ENCODE results near the gene ZSCAN5B.
"Not testable (repeated sequence)": the region's sequence is repeated elsewhere in the genome, so short reads cannot be mapped to it uniquely, and the experiment has no call there.

Gene ZSCAN5B

GRCh38 chr19:56159622-56160271, 37.8 kb downstream of the ZSCAN5B start:
- H3K36me3 ChIP-seq (ENCODE audit: control insufficient read depth in 1 of 2, insufficient read depth in 2 of 2, low read length in 2 of 2), result peaks cover 16 to 36% of the 10 kb centered on the region in 2 donors

GRCh38 chr19:56159009-56159559, 38.5 kb downstream of the ZSCAN5B start:
- Histone ChIP-seq H3K4me3 (ENCODE audit: low read depth in 1 of 2, low read length in 2 of 2) (no peak overlapping the region), H3K4me1 (ENCODE audit: control insufficient read depth in 1 of 2, insufficient read depth in 2 of 2, low read length in 2 of 2) (peaks cover 0 to 6% of the 10 kb centered on the region in 2 donors), H3K27me3 (ENCODE audit: control insufficient read depth in 1 of 2, insufficient read depth in 2 of 2, low read length in 2 of 2) (no peaks in the 10 kb centered on the region), H3K27ac (ENCODE audit: low read depth, low read length) (no peak overlapping the region), H3K36me3 (ENCODE audit: control insufficient read depth in 1 of 2, insufficient read depth in 2 of 2, low read length in 2 of 2) (peaks cover 16 to 36% of the 10 kb centered on the region in 2 donors), H3K9ac (ENCODE audit: low read depth in 1 of 2, low read length in 2 of 2) (no peak overlapping the region), H3K9me3 (ENCODE audit: control insufficient read depth in 1 of 2, low read length in 2 of 2) (no peaks in the 10 kb centered on the region)

More at GRCh38 chr19:56159622-56160271, 37.8 kb downstream of the ZSCAN5B start:
- peaks cover 0 to 6% of the 10 kb centered on the region in 2 donors for H3K4me1 ChIP-seq (ENCODE audit: control insufficient read depth in 1 of 2, insufficient read depth in 2 of 2, low read length in 2 of 2)
- no peaks in the 10 kb centered on the region for H3K27me3 ChIP-seq (ENCODE audit: control insufficient read depth in 1 of 2, insufficient read depth in 2 of 2, low read length in 2 of 2)
- no peak overlapping the region for H3K4me3 ChIP-seq (ENCODE audit: low read depth in 1 of 2, low read length in 2 of 2)
- H3K9ac ChIP-seq (ENCODE audit: low read depth in 1 of 2, low read length in 2 of 2), result no peak overlapping the region
- no peaks in the 10 kb centered on the region for H3K9me3 ChIP-seq (ENCODE audit: control insufficient read depth in 1 of 2, low read length in 2 of 2)
- H3K27ac ChIP-seq (ENCODE audit: low read depth, low read length), result no peak overlapping the region

DNA sequence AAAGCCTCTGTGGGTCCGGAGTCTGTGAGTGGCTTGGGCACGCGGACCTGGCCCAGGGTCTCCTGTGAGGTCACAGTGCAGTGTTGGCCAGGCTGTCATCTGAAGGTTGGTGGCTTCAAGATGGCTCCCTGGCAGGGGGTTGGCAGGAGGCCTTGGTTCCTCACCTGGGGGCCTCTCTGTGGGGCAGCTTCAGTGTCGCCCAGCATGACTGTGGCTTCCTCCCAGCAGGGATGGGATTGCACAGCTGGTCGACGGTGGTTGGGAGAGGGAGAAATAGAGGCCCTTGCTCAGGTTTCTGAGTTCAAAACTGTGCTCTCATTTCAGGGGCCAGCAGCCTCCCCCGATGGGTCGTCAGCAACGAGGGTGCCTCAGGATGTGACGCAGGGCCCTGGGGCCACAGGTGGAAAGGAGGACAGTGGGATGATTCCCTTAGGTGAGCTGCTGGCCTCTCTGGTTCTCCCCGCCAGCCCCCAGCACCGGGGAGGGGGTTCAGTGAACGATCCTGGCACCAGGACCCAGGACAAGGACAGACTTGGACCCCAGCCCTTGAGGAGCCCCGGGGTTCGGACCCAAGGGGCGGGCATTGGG, 39.3 kb downstream of the ZSCAN5B start:
- Histone ChIP-seq H3K36me3 (ENCODE audit: control insufficient read depth in 1 of 2, insufficient read depth in 2 of 2, low read length in 2 of 2) (peaks cover 16 to 42% of the 10 kb centered on the region in 2 donors), H3K27me3 (ENCODE audit: control insufficient read depth in 1 of 2, insufficient read depth in 2 of 2, low read length in 2 of 2) (no peaks in the 10 kb centered on the region), H3K4me3 (ENCODE audit: low read depth in 1 of 2, low read length in 2 of 2) (no peak overlapping the region), H3K27ac (ENCODE audit: low read depth, low read length) (no peak overlapping the region), H3K9me3 (ENCODE audit: control insufficient read depth in 1 of 2, low read length in 2 of 2) (no peaks in the 10 kb centered on the region), H3K9ac (ENCODE audit: low read depth in 1 of 2, low read length in 2 of 2) (no peak overlapping the region), H3K4me1 (ENCODE audit: control insufficient read depth in 1 of 2, insufficient read depth in 2 of 2, low read length in 2 of 2) (peaks cover 0 to 6% of the 10 kb centered on the region in 2 donors)

DNA sequence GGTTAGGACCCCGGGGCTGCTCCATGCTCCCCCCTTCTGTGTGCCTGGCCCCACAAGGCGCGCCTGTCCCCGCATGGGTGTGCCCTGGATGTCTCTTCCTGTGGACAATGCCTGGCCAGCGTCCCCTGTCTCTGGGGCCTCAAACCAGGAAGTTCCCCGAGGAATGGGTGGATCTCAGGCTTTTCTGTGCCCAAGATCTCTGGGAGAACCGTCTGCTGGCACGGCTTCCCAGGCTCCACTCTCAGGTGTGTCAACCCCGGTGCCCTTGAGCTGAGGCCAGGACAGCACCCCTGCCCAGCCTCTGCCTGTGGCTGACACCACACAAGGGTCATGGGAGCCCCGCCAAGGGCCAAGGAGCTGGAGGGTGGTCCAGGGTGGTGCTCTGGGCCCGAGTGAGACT, 40.8 kb downstream of the ZSCAN5B start:
- Histone ChIP-seq H3K27ac (ENCODE audit: low read depth, low read length) (no peak overlapping the region), H3K4me3 (ENCODE audit: low read depth in 1 of 2, low read length in 2 of 2) (no peak overlapping the region), H3K27me3 (ENCODE audit: control insufficient read depth in 1 of 2, insufficient read depth in 2 of 2, low read length in 2 of 2) (no peaks in the 10 kb centered on the region), H3K9ac (ENCODE audit: low read depth in 1 of 2, low read length in 2 of 2) (no peak overlapping the region), H3K36me3 (ENCODE audit: control insufficient read depth in 1 of 2, insufficient read depth in 2 of 2, low read length in 2 of 2) (peaks cover 16 to 42% of the 10 kb centered on the region in 2 donors), H3K9me3 (ENCODE audit: control insufficient read depth in 1 of 2, low read length in 2 of 2) (no peaks in the 10 kb centered on the region), H3K4me1 (ENCODE audit: control insufficient read depth in 1 of 2, insufficient read depth in 2 of 2, low read length in 2 of 2) (peaks cover 0 to 6% of the 10 kb centered on the region in 2 donors)

GRCh38 chr19:56155124-56155687, 42.4 kb downstream of the ZSCAN5B start:
- no peak overlapping the region for H3K9ac ChIP-seq (ENCODE audit: low read depth in 1 of 2, low read length in 2 of 2)
- no peak overlapping the region for H3K4me3 ChIP-seq (ENCODE audit: low read depth in 1 of 2, low read length in 2 of 2)
- no peaks in the 10 kb centered on the region for H3K27me3 ChIP-seq (ENCODE audit: control insufficient read depth in 1 of 2, insufficient read depth in 2 of 2, low read length in 2 of 2)
- H3K4me1 ChIP-seq (ENCODE audit: control insufficient read depth in 1 of 2, insufficient read depth in 2 of 2, low read length in 2 of 2), result peaks cover 0 to 6% of the 10 kb centered on the region in 2 donors
- no peaks in the 10 kb centered on the region for H3K9me3 ChIP-seq (ENCODE audit: control insufficient read depth in 1 of 2, low read length in 2 of 2)
- no peak overlapping the region for H3K27ac ChIP-seq (ENCODE audit: low read depth, low read length)
- H3K36me3 ChIP-seq (ENCODE audit: control insufficient read depth in 1 of 2, insufficient read depth in 2 of 2, low read length in 2 of 2), result peaks cover 14 to 34% of the 10 kb centered on the region in 2 donors

DNA sequence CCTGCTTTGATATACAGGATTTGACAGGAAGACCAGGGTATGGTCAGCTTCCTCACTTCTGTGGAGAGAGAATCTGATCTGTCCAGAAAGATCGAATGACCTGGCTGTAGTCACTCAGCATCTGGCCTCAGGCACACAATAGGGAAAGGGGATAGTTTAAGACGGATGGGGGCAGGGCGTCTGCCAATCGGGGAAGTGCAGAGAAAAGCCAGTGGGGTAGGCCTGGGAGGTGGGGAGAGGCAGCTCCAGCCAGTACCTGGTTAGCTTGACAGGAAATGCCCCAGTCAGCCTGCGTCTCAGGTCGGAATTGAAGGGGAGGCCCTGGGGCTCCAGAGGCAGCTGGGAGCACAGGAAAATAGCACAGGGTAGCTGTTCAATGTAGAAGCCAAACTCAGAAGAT, 44.1 kb downstream of the ZSCAN5B start:
- Histone ChIP-seq H3K4me1 (ENCODE audit: control insufficient read depth in 1 of 2, insufficient read depth in 2 of 2, low read length in 2 of 2) (peaks cover 0 to 6% of the 10 kb centered on the region in 2 donors), H3K9me3 (ENCODE audit: control insufficient read depth in 1 of 2, low read length in 2 of 2) (no peaks in the 10 kb centered on the region), H3K27ac (ENCODE audit: low read depth, low read length) (no peak overlapping the region), H3K9ac (ENCODE audit: low read depth in 1 of 2, low read length in 2 of 2) (no peak overlapping the region), H3K4me3 (ENCODE audit: low read depth in 1 of 2, low read length in 2 of 2) (no peak overlapping the region), H3K36me3 (ENCODE audit: control insufficient read depth in 1 of 2, insufficient read depth in 2 of 2, low read length in 2 of 2) (peaks cover 12 to 33% of the 10 kb centered on the region in 2 donors), H3K27me3 (ENCODE audit: control insufficient read depth in 1 of 2, insufficient read depth in 2 of 2, low read length in 2 of 2) (no peaks in the 10 kb centered on the region)

GRCh38 chr19:56152644-56153043, 44.9 kb downstream of the ZSCAN5B start:
- H3K9me3 ChIP-seq (ENCODE audit: control insufficient read depth in 1 of 2, low read length in 2 of 2), result no peaks in the 10 kb centered on the region
- H3K4me3 ChIP-seq (ENCODE audit: low read depth in 1 of 2, low read length in 2 of 2), result no peak overlapping the region
- no peaks in the 10 kb centered on the region for H3K27me3 ChIP-seq (ENCODE audit: control insufficient read depth in 1 of 2, insufficient read depth in 2 of 2, low read length in 2 of 2)
- peaks cover 0 to 6% of the 10 kb centered on the region in 2 donors for H3K4me1 ChIP-seq (ENCODE audit: control insufficient read depth in 1 of 2, insufficient read depth in 2 of 2, low read length in 2 of 2)
- no peak overlapping the region for H3K27ac ChIP-seq (ENCODE audit: low read depth, low read length)
- H3K36me3 ChIP-seq (ENCODE audit: control insufficient read depth in 1 of 2, insufficient read depth in 2 of 2, low read length in 2 of 2), result peaks cover 12 to 40% of the 10 kb centered on the region in 2 donors
- no peak overlapping the region for H3K9ac ChIP-seq (ENCODE audit: low read depth in 1 of 2, low read length in 2 of 2)

DNA sequence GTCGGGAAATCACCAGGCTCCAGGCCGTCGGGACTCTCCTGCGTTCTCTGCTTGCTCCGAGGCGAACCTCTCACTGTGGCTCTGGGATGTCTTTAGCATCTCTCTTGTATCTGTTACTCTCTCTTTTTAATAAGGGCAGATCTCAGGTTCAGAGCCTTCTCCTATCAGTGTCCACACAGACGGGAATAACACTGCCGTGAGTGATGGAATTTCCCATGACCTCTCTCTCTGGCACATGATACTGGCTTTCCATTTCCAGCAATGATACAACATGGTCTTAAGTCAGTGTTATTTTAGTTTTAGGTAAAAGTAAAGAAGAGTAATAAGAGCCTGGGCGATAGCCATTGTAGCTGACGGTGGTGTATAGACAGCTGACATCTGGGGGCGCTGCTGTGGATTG, 47.2 kb downstream of the ZSCAN5B start:
- Histone ChIP-seq H3K9ac (ENCODE audit: low read depth in 1 of 2, low read length in 2 of 2) (no peak overlapping the region), H3K27me3 (ENCODE audit: control insufficient read depth in 1 of 2, insufficient read depth in 2 of 2, low read length in 2 of 2) (no peaks in the 10 kb centered on the region), H3K27ac (ENCODE audit: low read depth, low read length) (no peak overlapping the region), H3K4me3 (ENCODE audit: low read depth in 1 of 2, low read length in 2 of 2) (no peak overlapping the region), H3K4me1 (ENCODE audit: control insufficient read depth in 1 of 2, insufficient read depth in 2 of 2, low read length in 2 of 2) (no peaks in the 10 kb centered on the region), H3K9me3 (ENCODE audit: control insufficient read depth in 1 of 2, low read length in 2 of 2) (no peaks in the 10 kb centered on the region), H3K36me3 (ENCODE audit: control insufficient read depth in 1 of 2, insufficient read depth in 2 of 2, low read length in 2 of 2) (peaks cover 12 to 41% of the 10 kb centered on the region in 2 donors)

GRCh38 chr19:56149656-56150038, 47.9 kb downstream of the ZSCAN5B start:
- no peaks in the 10 kb centered on the region for H3K27me3 ChIP-seq (ENCODE audit: control insufficient read depth in 1 of 2, insufficient read depth in 2 of 2, low read length in 2 of 2)
- H3K9ac ChIP-seq (ENCODE audit: low read depth in 1 of 2, low read length in 2 of 2), result no peak overlapping the region
- peaks cover 8 to 35% of the 10 kb centered on the region in 2 donors for H3K36me3 ChIP-seq (ENCODE audit: control insufficient read depth in 1 of 2, insufficient read depth in 2 of 2, low read length in 2 of 2)
- no peak overlapping the region for H3K4me3 ChIP-seq (ENCODE audit: low read depth in 1 of 2, low read length in 2 of 2)
- H3K9me3 ChIP-seq (ENCODE audit: control insufficient read depth in 1 of 2, low read length in 2 of 2), result no peaks in the 10 kb centered on the region
- no peaks in the 10 kb centered on the region for H3K4me1 ChIP-seq (ENCODE audit: control insufficient read depth in 1 of 2, insufficient read depth in 2 of 2, low read length in 2 of 2)
- no peak overlapping the region for H3K27ac ChIP-seq (ENCODE audit: low read depth, low read length)

DNA sequence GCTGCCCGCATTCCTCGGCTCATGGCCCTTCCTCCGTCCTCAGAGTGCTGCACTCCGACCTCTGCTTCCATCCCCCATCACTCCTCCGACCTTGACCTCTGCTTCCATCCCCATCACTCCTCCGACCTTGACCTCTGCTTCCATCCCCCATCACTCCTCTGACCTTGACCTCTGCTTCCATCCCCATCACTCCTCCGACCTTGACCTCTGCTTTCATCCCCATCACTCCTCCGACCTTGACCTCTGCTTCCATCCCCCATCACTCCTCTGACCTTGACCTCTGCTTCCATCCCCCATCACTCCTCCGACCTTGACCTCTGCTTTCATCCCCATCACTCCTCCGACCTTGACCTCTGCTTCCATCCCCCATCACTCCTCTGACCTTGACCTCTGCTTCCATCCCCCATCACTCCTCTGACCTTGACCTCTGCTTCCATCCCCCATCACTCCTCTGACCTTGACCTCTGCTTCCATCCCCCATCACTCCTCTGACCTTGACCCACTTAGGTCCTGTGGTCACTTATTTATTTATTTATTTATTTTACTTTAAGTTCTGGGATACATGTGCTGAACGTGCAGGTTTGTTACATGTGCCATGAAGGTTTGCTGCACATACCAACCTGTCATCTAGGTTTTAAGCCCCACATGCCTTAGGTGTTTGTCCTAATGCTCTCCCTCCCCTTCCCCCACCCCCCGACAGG, 48.5 kb downstream of the ZSCAN5B start:
- H3K9me3 ChIP-seq (ENCODE audit: control insufficient read depth in 1 of 2, low read length in 2 of 2); H3K4me3 ChIP-seq (ENCODE audit: low read depth in 1 of 2, low read length in 2 of 2); H3K27me3 ChIP-seq (ENCODE audit: control insufficient read depth in 1 of 2, insufficient read depth in 2 of 2, low read length in 2 of 2); H3K9ac ChIP-seq (ENCODE audit: low read depth in 1 of 2, low read length in 2 of 2); H3K27ac ChIP-seq (ENCODE audit: low read depth, low read length); H3K4me1 ChIP-seq (ENCODE audit: control insufficient read depth in 1 of 2, insufficient read depth in 2 of 2, low read length in 2 of 2): not testable (repeated sequence)
- H3K36me3 ChIP-seq (ENCODE audit: control insufficient read depth in 1 of 2, insufficient read depth in 2 of 2, low read length in 2 of 2), result peaks cover 8 to 35% of the 10 kb centered on the region in 2 donors
